HG02610 (cell line): ENCODE data around the gene ADAMTS17.
"Not testable (repeated sequence)": the region's sequence is repeated elsewhere in the genome, so short reads cannot be mapped to it uniquely, and the experiment has no call there.

Experiments used
- ATAC-seq: cut with Tn5 transposase; IDR thresholded peaks from one replicate; pipeline ENCODE4 v1.9.1; 2021; ENCODE audit warnings: mild to moderate bottlenecking, moderate library complexity; ENCODE audit not compliant: unreplicated experiment

The ADAMTS17 gene

DNA sequence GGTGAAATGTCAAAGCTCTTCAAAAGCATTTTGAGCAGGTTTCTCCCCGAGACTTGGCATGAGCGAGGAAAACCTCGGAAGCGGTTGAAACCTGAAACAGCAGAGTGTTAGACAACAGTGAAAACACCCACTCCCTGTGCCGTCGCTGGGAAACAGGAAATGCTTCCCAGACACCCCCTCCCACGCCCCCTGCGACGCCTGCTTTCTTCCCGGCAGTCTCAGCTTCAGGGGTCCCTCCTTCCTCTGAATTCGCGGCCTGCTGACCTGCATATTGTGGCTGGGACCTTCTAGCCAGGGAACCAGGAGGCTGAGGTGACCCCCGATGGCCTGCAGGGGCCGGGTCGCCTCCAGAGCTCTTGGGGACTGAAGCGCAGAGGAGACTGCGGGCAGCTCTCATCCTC is 357.9 kb downstream of the ADAMTS17 start:
- no peak for ATAC-seq

DNA sequence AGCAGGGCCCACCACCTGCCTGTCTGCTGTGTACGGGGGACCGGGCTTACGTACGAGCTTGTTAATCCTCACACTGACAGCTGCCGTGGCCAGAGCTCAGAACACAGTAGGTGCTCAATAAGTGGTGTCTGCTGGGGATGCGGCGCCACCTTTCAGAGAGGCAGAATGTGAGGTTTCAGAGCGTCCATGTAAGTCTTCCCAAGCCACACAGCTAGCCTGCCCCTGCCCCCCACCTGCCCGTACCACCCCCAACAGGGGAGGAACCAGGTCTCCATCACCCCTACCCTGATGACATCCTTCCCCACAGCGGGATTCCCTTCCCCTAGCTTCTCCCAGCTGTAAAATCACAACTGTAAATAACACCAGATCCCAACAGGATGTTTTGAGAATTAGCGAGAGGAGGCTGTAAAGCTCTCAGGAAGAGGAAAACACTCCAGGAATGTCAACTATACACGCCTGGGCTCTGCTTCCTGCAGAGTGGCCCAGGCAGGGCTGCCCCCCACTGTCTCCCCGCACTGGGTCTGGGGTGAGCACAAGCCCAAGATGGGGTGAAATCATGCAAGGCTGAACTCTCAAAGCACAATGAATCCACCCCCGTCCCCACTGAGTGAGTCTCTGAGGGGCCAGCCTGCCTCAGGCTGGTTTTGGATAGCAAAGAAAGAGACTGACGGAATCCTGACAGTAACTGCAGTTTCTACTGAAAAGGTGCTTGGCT is 358.4 kb downstream of the ADAMTS17 start:
- ATAC-seq: no peak

DNA sequence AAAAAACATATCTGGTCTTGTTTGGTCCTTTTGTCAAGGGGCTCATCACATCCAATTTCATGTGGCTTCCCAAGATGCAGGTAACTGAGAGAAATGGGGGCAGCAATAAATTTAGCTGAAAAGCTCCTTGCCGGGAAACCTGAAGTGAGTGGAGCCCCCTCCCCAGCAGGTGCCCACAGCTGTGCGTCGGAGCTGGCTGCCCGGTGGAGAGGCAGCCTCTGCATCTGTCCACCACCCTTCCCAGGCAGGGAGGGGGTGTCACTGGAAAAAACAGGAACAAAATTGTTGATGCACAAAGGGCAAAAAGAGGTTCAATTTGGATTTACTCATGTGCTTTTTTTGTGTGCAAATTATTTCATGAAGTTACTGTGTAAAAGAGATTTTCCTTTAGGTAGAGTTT is 359.1 kb downstream of the ADAMTS17 start:
- no peak for ATAC-seq

DNA sequence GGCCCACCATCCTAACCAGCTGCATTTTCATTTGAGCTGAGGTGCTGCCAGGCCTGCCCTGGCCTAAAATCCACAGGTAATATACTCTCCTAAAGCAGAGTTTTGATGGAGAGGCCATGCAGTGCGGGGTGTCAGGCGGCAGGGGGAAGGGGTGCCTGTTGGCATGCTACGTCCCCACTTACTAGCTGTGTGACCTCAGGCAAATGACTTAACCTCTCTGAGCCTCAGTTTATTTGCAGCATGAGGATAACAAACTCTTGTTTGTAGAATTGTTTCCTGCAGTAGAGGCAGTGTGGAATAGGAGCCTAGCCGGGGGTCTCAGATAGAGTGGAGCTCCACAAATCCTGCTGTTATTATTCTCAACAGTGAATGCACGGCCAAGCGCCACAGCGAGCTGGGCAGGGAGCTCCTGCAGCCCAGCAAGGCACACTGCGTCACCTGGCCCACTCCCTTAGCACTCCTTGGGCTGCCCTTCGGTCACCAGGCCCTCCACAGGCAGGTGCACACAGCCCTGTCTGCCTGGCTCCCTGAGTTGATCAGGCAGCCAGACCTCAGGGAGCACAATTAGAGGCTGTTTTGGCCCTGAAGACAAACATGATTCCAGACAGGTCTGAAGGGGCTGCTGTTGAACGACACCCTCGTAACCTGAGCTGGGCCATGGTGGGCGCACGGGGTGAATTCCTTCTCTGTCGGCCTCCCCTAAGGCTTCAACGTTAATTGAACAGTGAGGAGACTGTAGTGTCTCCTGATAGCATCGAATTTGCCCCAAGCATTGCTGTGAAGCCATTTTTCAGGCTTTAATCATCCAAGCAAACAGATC is 359.7 kb downstream of the ADAMTS17 start:
- ATAC-seq: no peak

DNA sequence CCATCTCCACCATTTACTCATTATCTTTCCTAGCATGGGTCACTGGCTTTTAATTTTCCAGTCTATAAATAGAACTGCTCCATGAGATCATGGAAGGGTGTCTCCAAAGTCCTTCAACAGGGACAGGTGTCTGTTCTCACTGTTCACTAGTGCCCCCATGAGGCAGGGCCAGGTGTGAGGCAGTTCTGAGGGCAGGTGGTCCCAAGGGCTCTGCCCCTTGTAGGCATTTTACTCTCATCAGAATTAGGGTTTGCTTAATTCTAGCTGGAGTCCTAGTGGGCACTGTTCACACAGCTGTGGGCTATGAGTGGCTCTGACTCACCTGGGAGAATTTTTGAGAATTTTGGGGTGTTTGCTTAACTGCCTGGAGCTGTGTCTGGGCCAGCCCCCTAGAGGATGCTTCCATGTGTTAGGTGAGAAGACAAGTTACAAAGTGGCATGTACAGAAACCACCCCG is 360.6 kb downstream of the ADAMTS17 start:
- no peak for ATAC-seq

DNA sequence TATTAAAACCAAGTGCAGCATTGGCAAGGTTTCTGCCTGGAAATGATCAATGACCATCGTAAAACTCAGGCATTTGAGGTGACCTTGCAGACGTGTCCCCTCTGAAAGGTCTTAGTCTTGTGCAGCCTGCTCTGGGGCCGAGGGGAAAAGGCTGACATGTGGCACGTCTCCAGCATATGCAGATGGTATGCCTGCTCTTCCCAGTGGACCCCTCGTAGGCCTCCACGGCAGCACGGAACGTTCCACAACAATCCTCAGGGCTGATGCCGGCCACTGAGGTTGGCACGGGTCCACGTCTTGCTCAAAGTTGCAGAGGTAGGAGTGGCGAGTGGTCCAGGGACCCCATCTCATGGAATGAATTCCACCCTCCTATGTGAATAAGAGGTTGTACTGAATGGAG is 361.0 kb downstream of the ADAMTS17 start:
- ATAC-seq: no peak

DNA sequence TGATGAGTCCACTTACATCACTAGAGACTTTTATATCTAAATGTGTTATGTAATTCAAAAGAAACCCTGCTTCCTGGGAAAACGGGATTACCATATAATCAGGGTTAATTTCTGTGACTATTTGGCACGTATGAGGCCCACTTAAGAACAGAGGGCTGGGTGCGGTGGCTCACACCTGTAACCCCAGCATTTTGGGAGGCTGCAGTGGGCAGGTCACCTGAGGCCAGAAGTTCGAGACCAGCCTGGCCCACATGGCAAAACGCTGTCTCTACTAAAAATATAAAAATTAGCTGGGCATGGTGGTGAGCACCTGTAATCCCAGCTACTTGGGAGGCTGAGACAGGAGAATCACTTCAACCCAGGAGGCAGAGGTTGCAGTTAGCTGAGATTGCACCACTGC is 361.9 kb downstream of the ADAMTS17 start:
- not testable (repeated sequence) for ATAC-seq

DNA sequence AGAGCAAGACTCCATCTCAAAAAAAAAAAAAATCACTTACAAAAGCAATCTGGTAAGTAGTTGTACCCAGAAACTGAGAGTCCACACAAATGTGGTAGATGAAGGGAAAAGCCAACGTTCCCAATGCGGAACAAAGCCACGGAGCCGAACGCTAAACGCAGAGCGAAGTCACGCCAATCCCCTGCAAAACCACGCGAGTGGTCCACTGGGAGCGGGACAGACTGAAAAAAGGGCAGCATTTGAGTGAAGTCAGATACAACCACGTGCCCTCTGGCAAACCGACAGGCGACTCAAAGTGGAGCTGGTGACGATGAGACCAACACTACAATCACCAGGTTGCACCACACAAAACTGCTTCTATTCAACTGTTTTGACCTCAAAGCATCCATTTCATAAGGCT is 362.4 kb downstream of the ADAMTS17 start:
- no peak for ATAC-seq

DNA sequence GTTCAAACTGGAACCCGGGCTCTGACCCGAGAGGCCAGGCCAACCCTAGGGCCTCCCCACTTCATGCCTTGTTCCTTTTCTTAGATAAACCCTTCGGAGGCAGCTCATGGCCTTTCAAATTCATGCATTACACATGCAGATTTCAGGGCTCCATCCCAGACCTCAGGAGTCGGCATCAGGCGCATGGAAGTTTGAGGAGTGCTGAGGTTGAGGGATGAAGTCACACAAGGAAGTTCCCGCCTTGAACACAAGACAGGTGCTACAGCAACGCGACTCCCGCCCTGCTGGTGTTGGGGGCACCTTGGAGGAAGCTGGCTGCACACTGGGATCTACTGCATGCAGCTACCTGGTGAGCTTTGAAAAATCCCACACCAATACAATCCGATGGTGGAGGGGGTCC is 363.3 kb downstream of the ADAMTS17 start:
- ATAC-seq: no peak

DNA sequence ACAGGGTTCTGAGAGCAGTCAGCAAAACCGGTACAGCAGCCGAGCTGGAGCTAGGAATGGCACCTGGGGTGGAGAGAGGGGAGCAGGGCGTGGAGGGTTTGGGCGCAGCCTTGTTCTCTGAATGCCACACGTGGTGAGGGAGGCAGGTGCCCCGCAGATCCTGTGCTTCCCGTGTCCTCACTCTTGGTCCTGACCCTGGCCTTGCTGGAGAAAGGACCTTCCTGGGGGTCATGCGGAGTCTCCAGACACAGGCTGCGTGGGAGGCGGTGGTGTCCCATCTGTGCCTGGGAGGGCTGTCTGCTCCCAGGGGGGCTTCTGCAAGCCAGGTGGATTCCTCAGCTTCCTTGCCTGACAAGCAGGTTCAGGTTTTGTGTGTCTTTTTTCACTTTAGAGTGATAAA is 363.8 kb downstream of the ADAMTS17 start:
- no peak for ATAC-seq

DNA sequence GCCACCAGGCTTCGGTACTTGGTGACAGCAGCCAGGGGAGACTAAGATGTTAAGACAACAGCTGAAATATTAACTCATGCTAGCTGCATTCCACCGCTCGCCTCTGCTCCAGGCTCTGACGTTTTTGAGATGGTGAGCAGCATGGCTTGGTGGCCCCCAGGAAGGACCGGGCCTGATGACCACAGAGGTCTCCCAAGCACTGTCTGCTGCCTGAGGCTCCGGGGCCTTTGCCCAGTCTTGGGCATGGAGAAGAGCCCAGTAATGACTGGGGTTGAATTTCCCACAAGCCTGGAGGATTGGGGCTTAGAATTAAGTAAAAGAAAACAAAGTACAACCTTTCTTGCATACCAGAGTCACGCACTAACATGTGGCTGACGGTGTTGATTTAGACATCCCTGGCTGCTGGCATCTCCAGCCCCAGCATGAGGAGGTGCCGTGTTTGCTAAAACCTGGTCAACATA is 364.9 kb downstream of the ADAMTS17 start:
- ATAC-seq: no peak

DNA sequence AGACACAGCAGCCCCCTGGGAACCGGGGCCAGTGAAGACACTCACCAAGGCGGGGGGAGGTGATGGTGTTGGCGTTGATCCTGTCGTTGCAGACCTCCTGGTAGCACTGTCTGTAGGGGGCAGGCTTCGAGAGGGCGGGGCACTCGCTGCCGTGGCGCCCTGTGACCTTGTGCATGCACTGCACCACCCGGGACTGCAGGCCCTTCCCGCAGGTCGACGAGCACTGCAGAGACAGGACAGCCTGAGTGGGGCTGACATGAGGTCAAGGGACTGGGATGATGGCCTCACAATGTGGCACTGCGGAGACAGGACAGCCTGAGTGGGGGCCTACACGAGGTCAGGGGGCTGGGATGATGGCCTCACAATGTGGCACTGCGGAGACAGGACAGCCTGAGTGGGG is 365.8 kb downstream of the ADAMTS17 start:
- no peak for ATAC-seq

DNA sequence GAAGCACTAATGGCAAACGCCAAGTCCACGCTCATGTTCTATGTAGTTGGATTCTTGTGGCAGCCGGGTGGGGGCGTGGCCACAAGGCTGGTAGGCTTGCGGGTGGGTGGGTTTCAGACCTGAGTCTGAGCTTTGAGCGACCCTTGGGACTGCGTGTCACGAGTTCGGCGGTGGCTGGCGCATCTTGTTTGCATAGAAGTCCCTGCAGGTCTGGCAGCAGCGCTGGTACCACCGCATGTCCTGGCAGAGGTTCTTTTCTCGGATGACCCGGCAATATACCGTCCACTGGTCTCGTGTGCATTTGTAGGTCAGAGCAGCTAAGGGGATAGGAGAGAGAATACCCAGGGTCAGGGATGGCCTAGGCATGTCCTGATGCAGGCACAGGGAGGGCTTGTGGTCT is 367.5 kb downstream of the ADAMTS17 start:
- no peak for ATAC-seq

DNA sequence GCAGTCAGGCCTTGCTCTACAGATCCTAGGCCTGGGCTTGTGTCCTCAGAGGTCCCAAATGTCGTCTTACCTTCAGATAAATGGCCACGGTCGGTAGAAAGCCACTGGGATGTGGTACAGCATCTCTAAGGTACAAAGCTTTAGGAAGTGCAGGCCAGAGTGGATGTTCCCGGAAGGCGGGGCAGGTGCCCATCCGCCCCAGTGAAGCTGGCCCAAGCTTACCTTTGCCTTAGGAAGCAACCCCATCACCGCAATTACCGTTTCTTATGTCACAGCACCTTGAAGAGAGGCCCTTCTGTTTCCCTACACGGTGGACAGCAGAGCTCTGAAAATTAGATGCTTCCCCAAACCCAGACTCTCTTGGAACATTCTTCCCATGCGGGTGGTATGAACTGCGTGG is 368.4 kb downstream of the ADAMTS17 start:
- no peak for ATAC-seq

DNA sequence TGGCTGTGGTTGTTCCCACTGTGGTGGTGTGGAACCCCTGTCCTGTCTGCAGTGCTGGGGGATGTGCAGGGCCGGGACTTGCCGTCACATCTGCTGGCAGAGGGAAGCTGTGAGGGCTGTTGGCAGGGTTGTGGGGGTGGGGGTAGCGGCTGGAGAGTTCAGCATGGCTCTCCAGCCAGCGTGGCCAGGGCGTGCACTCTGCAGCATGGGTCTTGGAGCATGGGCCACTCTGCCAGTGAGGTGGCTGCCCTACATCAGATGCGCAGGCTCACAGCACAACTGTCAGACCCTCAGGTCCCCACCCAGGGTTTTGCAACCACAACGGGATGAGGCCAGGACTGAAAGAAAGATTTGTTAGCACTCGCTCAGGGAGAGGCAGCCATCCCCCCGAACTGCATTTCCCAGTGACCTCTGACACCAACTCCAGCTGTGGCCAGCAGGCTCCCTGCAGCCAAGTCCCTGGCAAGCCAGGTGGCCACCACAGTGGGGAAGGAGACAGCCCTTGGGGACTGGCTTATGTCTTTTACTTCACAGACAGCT is 370.8 kb downstream of the ADAMTS17 start:
- ATAC-seq: no peak

DNA sequence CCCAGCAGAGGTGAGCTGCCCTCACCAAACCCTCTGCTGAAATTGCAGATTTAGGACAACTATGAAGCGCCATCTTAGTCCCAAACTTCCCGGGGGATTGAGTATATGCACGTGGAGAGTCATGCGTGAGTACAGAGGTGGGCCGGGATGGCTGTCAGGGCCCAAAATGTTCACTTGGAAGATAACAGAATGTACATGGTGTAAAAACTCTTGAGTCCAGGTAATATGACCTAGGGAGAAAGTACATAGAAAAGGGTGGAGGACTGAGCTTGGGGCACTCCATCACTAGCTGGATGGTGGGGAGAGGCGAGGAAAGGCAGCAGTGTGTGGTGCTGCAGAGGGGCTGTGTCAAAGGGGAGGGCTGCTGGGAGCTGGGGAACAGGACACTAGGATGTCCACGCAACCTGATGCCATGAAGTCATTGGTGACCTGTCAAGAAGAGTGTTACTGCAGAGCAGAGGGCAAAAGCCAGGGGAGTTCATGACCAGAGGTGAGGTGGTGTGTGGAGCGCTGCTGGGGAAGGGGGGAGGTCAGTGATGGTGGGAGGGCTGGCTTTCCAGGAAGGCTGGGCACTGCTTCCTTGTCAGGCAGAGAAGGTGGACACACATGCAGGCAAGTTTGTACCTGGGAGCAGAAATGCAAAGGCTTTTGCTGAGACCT is 372.4 kb downstream of the ADAMTS17 start:
- ATAC-seq: no peak

DNA sequence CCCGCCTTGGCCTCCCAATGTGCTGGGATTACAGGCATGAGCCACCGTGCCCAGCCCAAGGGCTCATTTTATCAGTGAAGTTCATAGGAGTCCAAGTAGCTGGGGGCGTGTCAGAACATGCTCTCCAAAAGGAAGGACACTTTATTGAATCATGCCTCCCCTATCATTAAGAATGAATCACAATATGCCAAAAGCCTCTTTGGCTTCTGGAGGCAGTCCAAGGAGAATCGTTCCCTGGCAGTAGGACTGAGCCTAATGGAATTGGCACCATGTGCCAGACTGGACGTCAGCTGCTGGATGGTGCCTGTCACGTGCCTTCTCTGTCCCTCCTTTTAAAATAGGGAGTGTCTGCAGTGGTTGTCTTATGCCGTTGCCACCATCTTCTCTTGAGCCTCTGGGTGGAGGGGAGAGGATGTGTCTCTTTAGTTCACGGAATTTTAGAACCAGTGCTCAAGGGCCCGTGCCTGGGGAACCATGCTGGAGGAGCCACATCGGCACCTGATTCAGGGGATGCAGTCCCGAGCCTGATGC is 373.9 kb downstream of the ADAMTS17 start:
- no peak for ATAC-seq

DNA sequence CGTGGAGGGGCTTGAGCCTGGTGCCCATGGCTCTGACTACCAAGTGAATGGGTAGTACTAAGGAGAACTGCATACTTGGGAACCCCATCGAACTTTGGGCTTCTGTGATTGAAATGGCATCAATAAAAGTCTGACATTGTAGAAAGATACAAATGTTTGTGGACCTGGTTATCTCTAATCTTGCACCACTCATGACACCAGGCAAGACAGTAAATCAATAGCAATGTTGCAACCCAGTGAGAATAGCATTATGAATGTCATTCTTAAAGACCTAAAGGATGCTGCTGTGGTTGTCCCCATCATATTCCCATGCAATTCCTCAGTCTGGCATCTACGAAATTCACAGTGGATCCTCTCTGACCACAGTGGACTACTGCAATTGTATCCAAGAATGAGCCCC is 375.0 kb downstream of the ADAMTS17 start:
- no peak for ATAC-seq

DNA sequence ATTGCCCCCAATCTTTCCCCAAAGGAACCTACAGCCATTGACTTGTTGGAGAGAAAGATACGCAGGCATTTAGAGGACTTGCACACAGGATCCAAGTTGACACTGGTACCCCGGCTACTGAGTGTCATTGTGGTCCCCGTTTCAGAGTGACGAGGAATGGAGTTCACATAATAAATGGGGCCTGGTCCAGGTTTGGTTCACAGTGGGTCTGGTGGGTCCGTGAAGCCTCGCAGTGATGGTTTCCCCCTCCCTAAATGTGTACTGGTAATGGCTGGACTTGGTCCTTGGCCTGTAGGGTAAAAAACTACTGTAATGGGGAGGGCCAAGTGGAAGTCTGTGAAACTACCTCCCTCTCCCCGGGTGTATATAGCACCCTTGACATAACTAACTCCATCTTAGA is 376.4 kb downstream of the ADAMTS17 start:
- ATAC-seq: no peak

DNA sequence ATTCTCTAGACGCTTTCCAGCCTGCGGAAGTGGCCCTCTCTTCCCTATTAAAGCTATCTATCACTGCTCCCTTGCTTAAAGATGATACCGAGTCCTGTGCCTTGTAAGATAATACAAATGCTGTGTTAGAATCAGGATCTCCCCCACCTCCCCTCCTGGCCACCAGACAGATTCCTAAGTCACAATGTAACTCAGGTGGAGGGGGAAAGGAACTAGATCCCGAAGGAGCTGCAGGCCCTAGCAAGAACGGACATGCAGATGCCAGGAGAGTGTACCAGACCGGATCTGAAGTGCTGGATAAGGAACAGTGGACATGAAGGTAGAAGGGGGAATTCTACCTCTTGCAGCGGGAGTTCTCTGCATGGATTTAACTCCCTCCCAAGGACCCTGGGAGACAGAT is 377.8 kb downstream of the ADAMTS17 start:
- ATAC-seq: no peak
